ENCODE data around the gene SH3BGRL3.

- TF ChIP-seq CTCF (IDR thresholded peaks at IDR 0.05) (no peak), POLR2AphosphoS5 (IDR thresholded peaks at IDR 0.05; ENCODE audit: low read depth, low read length) (no peak), SIN3A (IDR thresholded peaks at IDR 0.05; ENCODE audit: borderline replicate concordance, insufficient read depth, low read depth, low read length) (no peak)
Measured at GRCh38 chr1:26286064-26286416, 6.2 kb downstream of the SH3BGRL3 start.
